Gastroesophageal sphincter (tissue), 4 donors: ENCODE measurements around the gene GET3. TPM values are rescaled to one million over a fixed set of nuclear protein-coding genes. Genes with fewer than 3 reads are reported as not detected.
A peak's percentile ranks its signal among the peaks of the same experiment; 100 is the strongest.

Experiments used
- ATAC-seq: fragments of 150-250 bp; one replicate; pipeline ENCODE4 v1.9.1; 2016; ENCODE audit warnings: mild to moderate bottlenecking, moderate library complexity
- H3K27ac ChIP-seq, 4 donors: fragments of 200-600 bp; sonication (generic) in 3 of 4; 1 replicate in 3 of 4; 2 replicates in 1 of 4; pipeline ENCODE4 v1.5.1; 2016 to 2019
- H3K27me3 ChIP-seq: fragments of 200-600 bp; sonication (generic); one replicate; pipeline ENCODE4 v1.5.1; 2019
- H3K36me3 ChIP-seq, 2 donors: fragments of 200-600 bp; sonication (generic); one replicate each; pipeline ENCODE4 v1.5.1; 2019; ENCODE audit warnings: control low read depth in 1 of 2
- H3K4me1 ChIP-seq, 3 donors: fragments of 200-600 bp; sonication (generic); 1 replicate in 2 of 3; 2 replicates in 1 of 3; pipeline ENCODE4 v1.5.1; 2016 to 2019; ENCODE audit warnings: control low read depth in 2 of 3
- H3K4me3 ChIP-seq, 2 donors: fragments of 200-600 bp; sonication (generic); one replicate each; pipeline ENCODE4 v1.5.1; 2019; ENCODE audit warnings: mild to moderate bottlenecking in 1 of 2, moderate library complexity in 1 of 2
- H3K9me3 ChIP-seq, 3 donors: fragments of 200-600 bp; sonication (generic); one replicate each; pipeline ENCODE4 v1.5.1; 2017 to 2019; ENCODE audit warnings: control low read depth in 2 of 3
- CTCF ChIP-seq, 4 experiments: fragments of 200-600 bp in 2 of 4; fragments of 450-650 bp in 2 of 4; sonication (generic) in 1 of 4; IDR thresholded peaks; one replicate each; pipeline ENCODE4 v1.5.1; 2017 to 2019; ENCODE audit warnings: antibody characterized with exemption in 4 of 4, mild to moderate bottlenecking in 2 of 4, moderate library complexity in 2 of 4
- EP300 ChIP-seq: sonication (generic); formaldehyde crosslinking; IDR thresholded peaks from one replicate; pipeline ENCODE4 v1.6.1; 2017; ENCODE audit warnings: antibody characterized with exemption, mild to moderate bottlenecking
- POLR2A ChIP-seq, 2 donors: fragments of 450-650 bp; IDR thresholded peaks; one replicate each; pipeline ENCODE4 v1.6.1; 2017; ENCODE audit warnings: antibody characterized with exemption in 2 of 2, mild to moderate bottlenecking in 2 of 2, moderate library complexity in 1 of 2
- POLR2AphosphoS5 ChIP-seq: sonication (generic); formaldehyde crosslinking; IDR thresholded peaks from one replicate; pipeline ENCODE4 v1.6.1; 2017; ENCODE audit warnings: antibody characterized with exemption
- WGBS, 2 donors: methylation state at CpG; one replicate each; pipeline ENCODE4 v1.1.5; 2018; ENCODE audit warnings: low coverage in 1 of 2; 5-methylcytosine and 5-hydroxymethylcytosine counted together
- total RNA-seq, 4 donors: library from RNA; depleted of rRNA; stranded (reverse); fragments of >200 nt; gene quantifications; one replicate each; pipeline ENCODE4 v1.1.0, GENCODE V29; 2016

The GET3 gene
- total RNA-seq, 4 donors from 2014 or later: 47.3 to 58.2 (median 55.8) TPM

- WGBS, 2 donors: 0 to 24% methylated on average over 5 to 7 of the region's 13 CpGs
- H3K4me3 ChIP-seq: peak overlapping the region; percentile 56 to 81
- no peaks in the 10 kb centered on the region for H3K9me3 ChIP-seq
- TF ChIP-seq CTCF (IDR thresholded peaks at IDR 0.05) (no peak), POLR2AphosphoS5 (no peak), EP300 (no peak), POLR2A (IDR thresholded peaks at IDR 0.05) (no peak)
- ATAC-seq: no peak
- H3K27ac ChIP-seq: peak overlapping the region; percentile 51 to 90 (median 84)
- peaks cover 0 to 46% of the 10 kb centered on the region in 2 donors for H3K36me3 ChIP-seq
- H3K27me3 ChIP-seq: no peaks in the 10 kb centered on the region
- H3K4me1 ChIP-seq: peaks cover 4 to 47% (median 20%) of the 10 kb centered on the region in 3 donors
Observed at GRCh38 chr19:12737835-12738351, 596 bp downstream of the GET3 start.

GRCh38 chr19:12745166-12745897 is 8.0 kb downstream of the GET3 start:
- H3K9me3 ChIP-seq: peaks cover 0 to 7% (median 0%) of the 10 kb centered on the region in 3 donors
- no peak overlapping the region for H3K4me3 ChIP-seq
- WGBS, 2 donors: 69% methylated on average over 2 of the region's 22 CpGs; no CpG with 5 or more reads in 1 of the 2 donors
- H3K27ac ChIP-seq: no peak overlapping the region
- no peak for ATAC-seq
- H3K27me3 ChIP-seq: peaks cover 25% of the 10 kb centered on the region
- peaks cover 0 to 85% of the 10 kb centered on the region in 2 donors for H3K36me3 ChIP-seq
- no peak for TF ChIP-seq POLR2AphosphoS5
- no peaks in the 10 kb centered on the region for H3K4me1 ChIP-seq

GRCh38 chr19:12748489-12748888 is 11.2 kb downstream of the GET3 start:
- no peak for ATAC-seq
- H3K36me3 ChIP-seq: peaks cover 0 to 53% of the 10 kb centered on the region in 2 donors

GRCh38 chr19:12749938-12750521 is 12.7 kb downstream of the GET3 start:
- H3K4me1 ChIP-seq: no peaks in the 10 kb centered on the region
- peaks cover 0 to 7% (median 0%) of the 10 kb centered on the region in 3 donors for H3K9me3 ChIP-seq
- 22 to 29% methylated on average over 8 to 10 of the region's 24 CpGs for WGBS, 2 donors
- peaks cover 0 to 38% of the 10 kb centered on the region in 2 donors for H3K36me3 ChIP-seq
- H3K4me3 ChIP-seq: no peak overlapping the region
- H3K27ac ChIP-seq: no peak overlapping the region
- no peak for ATAC-seq
- no peak for TF ChIP-seq POLR2A (IDR thresholded peaks at IDR 0.05)
- TF ChIP-seq CTCF (IDR thresholded peaks at IDR 0.05): no peak
- TF ChIP-seq EP300: no peak
- TF ChIP-seq POLR2AphosphoS5: no peak
- H3K27me3 ChIP-seq: peaks cover 61% of the 10 kb centered on the region

More at GRCh38 chr19:12748489-12748888, 11.2 kb downstream of the GET3 start:
- WGBS, 2 donors: no CpG with 5 or more reads among the region's 6 CpGs
- peaks cover 0 to 7% (median 0%) of the 10 kb centered on the region in 3 donors for H3K9me3 ChIP-seq
- TF ChIP-seq POLR2A (IDR thresholded peaks at IDR 0.05) (no peak), POLR2AphosphoS5 (no peak), CTCF (IDR thresholded peaks at IDR 0.05) (no peak), EP300 (no peak)
- no peak overlapping the region for H3K4me3 ChIP-seq
- no peaks in the 10 kb centered on the region for H3K4me1 ChIP-seq
- no peak overlapping the region for H3K27ac ChIP-seq
- peaks cover 52% of the 10 kb centered on the region for H3K27me3 ChIP-seq

- H3K36me3 ChIP-seq: peaks cover 0 to 30% of the 10 kb centered on the region in 2 donors
- TF ChIP-seq POLR2A (IDR thresholded peaks at IDR 0.05) (no peak), CTCF (IDR thresholded peaks at IDR 0.05) (no peak), EP300 (no peak), POLR2AphosphoS5 (no peak)
- 57 to 67% methylated on average over 1 to 8 of the region's 9 CpGs for WGBS, 2 donors
- peaks cover 61% of the 10 kb centered on the region for H3K27me3 ChIP-seq
- no peaks in the 10 kb centered on the region for H3K4me1 ChIP-seq
- no peak for ATAC-seq
- no peak overlapping the region for H3K27ac ChIP-seq
- H3K9me3 ChIP-seq: peaks cover 0 to 7% (median 0%) of the 10 kb centered on the region in 3 donors
- no peak overlapping the region for H3K4me3 ChIP-seq
Observed at GRCh38 chr19:12750851-12751250, 13.6 kb downstream of the GET3 start.
